Keratinocyte (primary cell): Measurements from ENCODE around the gene JAKMIP1. TPM values are rescaled to one million over a fixed set of nuclear protein-coding genes. Genes with fewer than 3 reads are reported as not detected.

Experiments
- DNase-seq: peaks from one replicate; pipeline ENCODE4 v3.0.0-alpha.2; 2011; ENCODE audit warnings: low read depth, missing footprints, low spot score
- FAIRE-seq: peaks from 2 replicates; lab custom pipeline; 2011; peaks lifted over from hg19 to GRCh38; lab: Jason Lieb, UNC
- H2AFZ ChIP-seq: 2 replicates; pipeline ENCODE4 v1.6.0; 2012; ENCODE audit warnings: low read length, control low read depth, inconsistent platforms; ENCODE audit not compliant: control insufficient read depth
- H3K27ac ChIP-seq: 2 replicates; pipeline ENCODE4 v1.5.1; 2011; ENCODE audit warnings: low read length; ENCODE audit not compliant: control insufficient read depth, insufficient read depth
- H3K27me3 ChIP-seq: 3 replicates; pipeline ENCODE4 v1.6.0; 2011; ENCODE audit warnings: low read length; ENCODE audit not compliant: control insufficient read depth, insufficient read depth; ENCODE audit errors: extremely low read depth
- H3K36me3 ChIP-seq, 2 experiments: 2 replicates in 1 of 2; 3 replicates in 1 of 2; pipeline ENCODE4 v1.5.1; 2011; ENCODE audit warnings: low read length in 2 of 2, mild to moderate bottlenecking in 1 of 2; ENCODE audit not compliant: control insufficient read depth in 2 of 2, insufficient read depth in 2 of 2; ENCODE audit errors: extremely low read depth in 1 of 2
- H3K4me1 ChIP-seq: 3 replicates; pipeline ENCODE4 v1.5.1; 2011; ENCODE audit warnings: low read length; ENCODE audit not compliant: control insufficient read depth, insufficient read depth; ENCODE audit errors: extremely low read depth
- H3K4me2 ChIP-seq: 3 replicates; pipeline ENCODE4 v1.6.0; 2011; ENCODE audit warnings: low read depth, low read length; ENCODE audit not compliant: control insufficient read depth, insufficient read depth; ENCODE audit errors: extremely low read depth
- H3K4me3 ChIP-seq, 3 experiments: fragments of 200-600 bp in 1 of 3; sonication (generic) in 1 of 3; 2 replicates in 2 of 3; 3 replicates in 1 of 3; pipeline ENCODE4 v1.5.1; 2011 to 2016; ENCODE audit warnings: low read length in 3 of 3, mild to moderate bottlenecking in 3 of 3, control low read depth in 2 of 3, inconsistent platforms in 1 of 3, low read depth in 1 of 3, mixed read lengths in 1 of 3, mixed run types in 1 of 3, moderate library complexity in 1 of 3; ENCODE audit not compliant: control insufficient read depth in 2 of 3, insufficient read depth in 2 of 3; ENCODE audit errors: extremely low read depth in 1 of 3
- H3K79me2 ChIP-seq: 2 replicates; pipeline ENCODE4 v1.6.0; 2012; ENCODE audit warnings: low read length; ENCODE audit not compliant: control insufficient read depth, insufficient read depth
- H3K9ac ChIP-seq: 3 replicates; pipeline ENCODE4 v1.6.0; 2011; ENCODE audit warnings: low read length; ENCODE audit not compliant: control insufficient read depth, insufficient read depth; ENCODE audit errors: extremely low read depth
- H3K9me1 ChIP-seq: 3 replicates; pipeline ENCODE4 v1.6.0; 2011; ENCODE audit warnings: low read length; ENCODE audit not compliant: control insufficient read depth, insufficient read depth; ENCODE audit errors: extremely low read depth
- H3K9me3 ChIP-seq: 2 replicates; pipeline ENCODE4 v1.5.1; 2012; ENCODE audit warnings: low read depth, low read length; ENCODE audit not compliant: control insufficient read depth
- H4K20me1 ChIP-seq: 3 replicates; pipeline ENCODE4 v1.6.0; 2011; ENCODE audit warnings: low read length; ENCODE audit not compliant: control insufficient read depth, insufficient read depth; ENCODE audit errors: extremely low read depth
- CTCF ChIP-seq, 3 experiments: IDR thresholded peaks in 1 of 3; conservative IDR thresholded peaks in 1 of 3; optimal IDR thresholded peaks in 1 of 3; 2 replicates in 2 of 3; 3 replicates in 1 of 3; pipeline versions ENCODE3 to v1.5.1; 2011; ENCODE audit warnings: low read length in 3 of 3, mild to moderate bottlenecking in 3 of 3, moderate library complexity in 2 of 3, control low read depth in 1 of 3, inconsistent platforms in 1 of 3; ENCODE audit not compliant: insufficient read depth in 2 of 3; ENCODE audit errors: extremely low read depth in 1 of 3
- EZH2 ChIP-seq: IDR thresholded peaks from one replicate; pipeline ENCODE4 v1.6.1; 2012; ENCODE audit warnings: inconsistent platforms, mild to moderate bottlenecking, low read length, moderate library complexity
- dilution Hi-C: fragments of 300-500 bp; cut with MboI; formaldehyde crosslinking; loops from one replicate; pipeline ENCODE4 v1.7.0; 2020; ENCODE audit warnings: low sequenced_read_pairs; ENCODE audit not compliant: extremely low pct_ligation_motif_present
- polyA plus RNA-seq, 5 experiments: library from polyadenylated mRNA; depleted of rRNA in 3 of 5; stranded (reverse) in 3 of 5; stranded (forward) in 1 of 5; unstranded in 1 of 5; fragments of >200 nt; gene quantifications; 1 replicate in 1 of 5; 2 replicates in 3 of 5; 3 replicates in 1 of 5; pipeline versions ENCODE4 v1.2.1 to v1.2.3, GENCODE V29; 2011 to 2012; ENCODE audit warnings: missing spikeins in 2 of 5, low read depth in 1 of 5, low replicate concordance in 1 of 5

Gene JAKMIP1
- polyA plus RNA-seq, 1 donor (not counting 4 experiments of a cell fraction or from before 2014, with no cell fraction given) = not detected

GRCh38 chr4:5991405-5991804, 208.9 kb downstream of the JAKMIP1 start:
- no peak overlapping the region for H2AFZ ChIP-seq
- TF ChIP-seq CTCF (optimal IDR thresholded peaks at IDR 0.05 in 1 of 3, IDR thresholded peaks at IDR 0.05 in 1 of 3, conservative IDR thresholded peaks at IDR 0.05 in 1 of 3; ENCODE audit: extremely low read depth in 1 of 3, insufficient read depth in 2 of 3, low read length in 3 of 3) = no peak
- H3K4me1 ChIP-seq = no peaks in the 10 kb centered on the region
- H3K9me1 ChIP-seq = no peaks in the 10 kb centered on the region
- no peaks in the 10 kb centered on the region for H3K9me3 ChIP-seq
- H3K9ac ChIP-seq = no peak overlapping the region
- DNase-seq (no peak), FAIRE-seq (no peak)
- H4K20me1 ChIP-seq = no peaks in the 10 kb centered on the region
- no peak overlapping the region for H3K27ac ChIP-seq
- no peaks in the 10 kb centered on the region for H3K36me3 ChIP-seq
- H3K27me3 ChIP-seq = no peaks in the 10 kb centered on the region
- no peak overlapping the region for H3K4me3 ChIP-seq
- no peak overlapping the region for H3K4me2 ChIP-seq
- no peaks in the 10 kb centered on the region for H3K79me2 ChIP-seq
- dilution Hi-C loops = no loop called here

DNA sequence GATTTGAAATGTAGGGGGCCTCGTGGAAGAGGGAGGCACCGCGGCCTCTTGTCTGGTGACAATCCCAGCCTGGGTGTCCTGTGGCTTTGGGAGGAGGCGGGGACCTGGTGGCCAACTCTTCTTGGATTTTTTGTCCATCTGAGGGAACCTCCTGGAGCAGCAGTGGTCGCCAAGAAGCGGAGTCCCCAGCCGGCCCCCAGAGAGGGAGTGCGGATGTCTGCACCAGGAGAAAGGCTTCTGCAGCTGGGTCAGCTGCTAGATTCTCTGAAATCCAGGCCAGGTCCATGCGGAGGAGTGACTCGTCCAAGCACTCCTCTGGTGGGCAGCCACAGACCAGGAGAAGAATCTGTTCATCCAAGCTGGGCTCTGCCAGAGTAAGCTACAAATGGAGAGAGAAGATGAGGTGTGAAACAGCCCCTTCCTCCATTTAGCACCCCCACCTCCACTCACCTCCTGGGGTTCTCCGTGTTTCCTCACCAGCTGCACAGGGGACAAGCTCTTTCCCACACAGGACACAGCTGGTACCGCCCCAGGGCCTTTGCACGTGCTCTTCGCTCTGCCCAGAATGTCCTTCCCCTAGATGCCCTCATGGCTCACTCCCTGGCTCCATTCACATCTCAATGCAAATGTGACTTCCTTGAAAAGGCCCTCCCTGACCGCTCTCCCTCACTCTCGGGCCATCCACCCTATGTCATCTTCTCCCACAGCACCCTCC, 209.7 kb downstream of the JAKMIP1 start:
- H3K9ac ChIP-seq = no peak overlapping the region
- H3K27me3 ChIP-seq = no peaks in the 10 kb centered on the region
- H3K27ac ChIP-seq = no peak overlapping the region
- H4K20me1 ChIP-seq = no peaks in the 10 kb centered on the region
- no peaks in the 10 kb centered on the region for H3K79me2 ChIP-seq
- H3K36me3 ChIP-seq = no peaks in the 10 kb centered on the region
- no peak overlapping the region for H3K4me2 ChIP-seq
- TF ChIP-seq CTCF (optimal IDR thresholded peaks at IDR 0.05 in 1 of 3, IDR thresholded peaks at IDR 0.05 in 1 of 3, conservative IDR thresholded peaks at IDR 0.05 in 1 of 3; ENCODE audit: extremely low read depth in 1 of 3, insufficient read depth in 2 of 3, low read length in 3 of 3) (no peak), EZH2 (no peak)
- H3K9me3 ChIP-seq = no peaks in the 10 kb centered on the region
- dilution Hi-C loops = no loop called here
- DNase-seq (no peak), FAIRE-seq (no peak)
- H3K4me1 ChIP-seq = no peaks in the 10 kb centered on the region
- H3K4me3 ChIP-seq = no peak overlapping the region
- no peaks in the 10 kb centered on the region for H3K9me1 ChIP-seq
- no peak overlapping the region for H2AFZ ChIP-seq
